D721Med (cell line): Measurements from ENCODE around the gene CDX2.

Source experiments
- DNase-seq: peaks from one replicate; pipeline ENCODE4 v3.0.0; 2011; ENCODE audit warnings: low spot score; ENCODE audit not compliant: insufficient read length
- FAIRE-seq: peaks from 2 replicates; lab custom pipeline; 2011; peaks lifted over from hg19 to GRCh38; lab: Jason Lieb, UNC
- TF ChIP-seq, protein P1 (sequence below): IDR thresholded peaks from 2 replicates; pipeline ENCODE4 v1.5.1; 2012; ENCODE audit warnings: mild to moderate bottlenecking, control low read depth; ENCODE audit not compliant: insufficient read depth; ENCODE audit errors: missing control alignments

The CDX2 gene

DNA sequence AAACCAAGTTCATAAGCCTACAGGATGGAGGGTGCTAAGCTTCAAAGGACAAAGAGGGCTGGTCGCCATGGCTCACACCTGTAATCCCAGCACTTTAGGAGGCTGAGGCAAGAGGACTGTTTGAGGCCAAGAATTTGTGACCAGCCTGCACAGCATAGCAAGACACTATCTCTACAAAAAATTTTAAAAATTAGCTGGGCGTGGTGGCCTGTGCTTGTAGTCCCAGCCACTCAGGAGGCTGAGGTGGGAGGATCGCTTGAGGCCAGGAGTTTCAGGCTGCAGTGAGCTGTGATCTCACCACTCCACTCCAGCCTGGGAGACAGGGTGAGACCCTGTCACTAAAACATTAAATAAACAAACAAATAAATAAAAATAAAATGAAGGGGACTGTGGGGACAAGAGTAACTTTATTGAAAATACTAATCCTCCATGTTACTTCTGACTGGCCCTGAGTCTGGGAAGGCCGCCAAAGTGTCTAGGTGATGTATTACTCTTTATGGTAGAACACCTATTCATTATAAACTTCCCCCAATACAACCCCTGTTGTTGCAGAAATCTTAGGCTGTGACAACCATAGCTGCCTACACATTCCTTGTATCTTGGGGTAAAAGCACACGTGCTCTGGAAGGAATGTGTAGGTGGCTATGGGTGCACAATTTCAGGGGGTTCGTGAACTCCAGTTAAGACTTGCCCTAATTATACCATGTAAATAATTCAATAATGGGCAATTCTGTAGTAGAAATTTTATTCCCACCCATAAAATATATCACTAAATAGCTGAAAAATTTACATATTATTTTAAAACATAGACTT, 34.0 kb upstream of the CDX2 start:
- TF ChIP-seq, protein P1, sequence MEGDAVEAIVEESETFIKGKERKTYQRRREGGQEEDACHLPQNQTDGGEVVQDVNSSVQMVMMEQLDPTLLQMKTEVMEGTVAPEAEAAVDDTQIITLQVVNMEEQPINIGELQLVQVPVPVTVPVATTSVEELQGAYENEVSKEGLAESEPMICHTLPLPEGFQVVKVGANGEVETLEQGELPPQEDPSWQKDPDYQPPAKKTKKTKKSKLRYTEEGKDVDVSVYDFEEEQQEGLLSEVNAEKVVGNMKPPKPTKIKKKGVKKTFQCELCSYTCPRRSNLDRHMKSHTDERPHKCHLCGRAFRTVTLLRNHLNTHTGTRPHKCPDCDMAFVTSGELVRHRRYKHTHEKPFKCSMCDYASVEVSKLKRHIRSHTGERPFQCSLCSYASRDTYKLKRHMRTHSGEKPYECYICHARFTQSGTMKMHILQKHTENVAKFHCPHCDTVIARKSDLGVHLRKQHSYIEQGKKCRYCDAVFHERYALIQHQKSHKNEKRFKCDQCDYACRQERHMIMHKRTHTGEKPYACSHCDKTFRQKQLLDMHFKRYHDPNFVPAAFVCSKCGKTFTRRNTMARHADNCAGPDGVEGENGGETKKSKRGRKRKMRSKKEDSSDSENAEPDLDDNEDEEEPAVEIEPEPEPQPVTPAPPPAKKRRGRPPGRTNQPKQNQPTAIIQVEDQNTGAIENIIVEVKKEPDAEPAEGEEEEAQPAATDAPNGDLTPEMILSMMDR, result no peak
- DNase-seq (no peak), FAIRE-seq (no peak)

DNA sequence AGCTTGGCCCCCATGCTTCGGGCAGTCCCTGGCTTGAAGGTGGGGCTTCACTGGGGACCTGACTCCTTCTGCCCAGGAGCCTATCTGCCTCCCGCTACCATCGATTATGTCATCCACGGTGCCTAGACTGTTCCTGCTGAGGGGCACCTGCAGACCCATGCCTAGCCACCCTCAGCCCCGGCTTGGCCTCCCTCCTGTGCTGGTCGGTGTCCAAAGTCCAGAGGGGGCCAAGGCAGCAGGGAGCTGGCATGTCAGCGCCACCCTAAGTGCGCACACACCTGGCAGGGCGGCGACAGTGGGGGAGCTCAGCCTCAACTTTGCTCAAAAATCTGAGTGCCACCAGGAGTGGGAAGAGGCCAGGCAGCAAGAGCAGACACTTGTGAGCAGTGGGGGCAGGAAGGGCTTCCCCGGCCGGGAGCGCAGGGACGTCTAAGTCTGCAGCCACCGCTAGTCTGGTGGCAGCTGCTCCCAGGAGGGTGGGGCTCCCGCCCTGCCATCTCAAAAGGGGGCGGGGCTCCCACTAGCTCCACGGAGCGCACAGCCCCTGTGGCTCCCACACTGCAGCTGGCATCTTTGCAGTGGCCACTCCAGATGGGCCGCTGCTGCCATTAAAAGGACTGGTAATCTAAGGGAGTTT, 32.8 kb upstream of the CDX2 start:
- DNase-seq, result no peak
- FAIRE-seq, result no peak
- TF ChIP-seq, protein P1, result no peak

- DNase-seq, result no peak
- TF ChIP-seq, protein P1, result no peak
- no peak for FAIRE-seq
Measured at GRCh38 chr13:28001049-28001448, 31.9 kb upstream of the CDX2 start.

- DNase-seq, result no peak
- TF ChIP-seq, protein P1, result no peak
- no peak for FAIRE-seq
Measured at GRCh38 chr13:28000567-28000966, 31.5 kb upstream of the CDX2 start.

DNA sequence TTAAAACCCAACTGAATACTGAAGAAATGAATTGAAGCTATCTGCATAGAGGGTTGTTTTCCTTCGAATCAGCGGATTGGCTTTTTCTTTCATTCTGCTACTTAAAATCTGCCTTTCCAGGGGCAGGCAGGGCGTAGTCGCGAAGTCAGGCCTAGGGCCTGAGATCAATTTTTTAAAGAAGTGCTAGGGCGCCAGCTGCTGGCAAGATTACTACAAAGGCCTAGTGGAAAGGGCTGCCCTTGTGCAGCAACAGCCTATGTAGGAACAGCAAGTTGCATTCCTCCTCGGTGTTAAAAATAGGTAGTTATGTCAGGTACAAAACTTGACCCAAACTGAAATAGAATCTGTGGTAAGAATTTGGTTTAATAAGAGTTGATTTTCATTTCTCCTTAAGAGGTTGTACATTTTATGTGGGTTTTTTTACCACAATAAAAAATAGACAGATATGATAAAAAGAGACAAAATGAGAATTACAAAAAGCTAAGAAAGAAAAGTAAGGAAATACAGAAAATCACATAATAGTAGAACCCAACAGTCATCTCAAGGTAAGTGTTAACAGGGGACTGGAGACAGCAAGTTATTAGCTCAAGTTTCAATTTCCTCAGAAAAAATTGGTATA, 28.9 kb upstream of the CDX2 start:
- TF ChIP-seq, protein P1, result peak; percentile 42
- DNase-seq (no peak), FAIRE-seq (no peak)

- DNase-seq, result no peak
- FAIRE-seq, result no peak
- TF ChIP-seq, protein P1, result no peak
Measured at GRCh38 chr13:27991881-27992280, 22.8 kb upstream of the CDX2 start.

GRCh38 chr13:27988520-27988919, 19.4 kb upstream of the CDX2 start, which contains the start of gene URAD:
TSS of gene URAD (minus strand) at chr13:27988693. CDS start at chr13:27988637, 56 bp downstream.
- FAIRE-seq (no peak), DNase-seq (no peak)
- TF ChIP-seq, protein P1, result no peak
